Heart left ventricle (tissue), 16 donors: Measurements from ENCODE around the gene MPDU1. TPM values are rescaled to one million over a fixed set of nuclear protein-coding genes. Genes with fewer than 3 reads are reported as not detected.

ENCODE experiments used
- ATAC-seq, 4 donors: fragments of 200-7000 bp; cut with Tn5 transposase; one replicate each; pipeline ENCODE4 v1.9.1; 2020 to 2022; ENCODE audit warnings: moderate library complexity in 4 of 4, mild to moderate bottlenecking in 3 of 4, moderate number of reproducible peaks in 1 of 4
- DNase-seq, 5 donors: peaks; one replicate each; pipeline ENCODE4 v3.0.0-alpha.2; 2020
- H3K27ac ChIP-seq, 12 donors: fragments of 200-600 bp; sonication (generic) in 4 of 12; one replicate each; pipeline versions ENCODE4 v1.5.0 to v1.8.0; 2016 to 2022; ENCODE audit warnings: mild to moderate bottlenecking in 2 of 12
- H3K27me3 ChIP-seq, 9 donors: fragments of 200-600 bp; sonication (generic) in 2 of 9; one replicate each; pipeline versions ENCODE4 v1.5.1 to v1.8.0; 2016 to 2022; ENCODE audit warnings: mild to moderate bottlenecking in 3 of 9
- H3K36me3 ChIP-seq, 9 donors: fragments of 200-600 bp; sonication (generic) in 2 of 9; one replicate each; pipeline versions ENCODE4 v1.5.0 to v1.8.0; 2018 to 2022; ENCODE audit warnings: mild to moderate bottlenecking in 2 of 9
- H3K4me1 ChIP-seq, 12 donors: fragments of 200-600 bp; sonication (generic) in 4 of 12; one replicate each; pipeline versions ENCODE4 v1.5.0 to v1.8.0; 2016 to 2022; ENCODE audit warnings: mild to moderate bottlenecking in 3 of 12
- H3K4me3 ChIP-seq, 12 donors: fragments of 200-600 bp; sonication (generic) in 4 of 12; one replicate each; pipeline versions ENCODE4 v1.5.0 to v1.8.0; 2017 to 2022; ENCODE audit warnings: mild to moderate bottlenecking in 9 of 12, moderate library complexity in 4 of 12
- H3K9me3 ChIP-seq, 12 donors: fragments of 200-600 bp; sonication (generic) in 4 of 12; one replicate each; pipeline versions ENCODE4 v1.5.0 to v1.8.0; 2016 to 2022; ENCODE audit warnings: mild to moderate bottlenecking in 1 of 12
- POLR2A ChIP-seq, 2 donors: fragments of 450-650 bp; IDR thresholded peaks; one replicate each; pipeline ENCODE4 v1.6.1; 2017; ENCODE audit warnings: antibody characterized with exemption in 2 of 2, mild to moderate bottlenecking in 2 of 2, moderate library complexity in 2 of 2
- WGBS, 4 donors: extraction: QIAGEN DNeasy Blood & Tissue Kit in 2 of 4; methylation state at CpG; one replicate each; pipeline versions ENCODE4 v1.1.5 to v1.1.7; 2013 to 2018; 5-methylcytosine and 5-hydroxymethylcytosine counted together
- intact Hi-C, 10 donors: fragments of 100-400 bp; cut with DNase I; formaldehyde crosslinking; loops; one replicate each; pipeline versions ENCODE4 v1.11.1 to v1.14.2; 2022
- polyA plus RNA-seq, 2 donors: library from polyadenylated mRNA; stranded (reverse); fragments of 200-250 nt; gene quantifications; one replicate each; pipeline ENCODE4 v1.2.3, GENCODE V29; 2013
- total RNA-seq, 9 donors: library from RNA; depleted of rRNA in 2 of 9; stranded (reverse); fragments of >200 nt in 2 of 9; fragmentation: NEBNext Ultra II Directional in 3 of 9; extraction: Animal tissue kit (Norgen Biotek cat#: 25700) in 3 of 9; gene quantifications; one replicate each; pipeline versions ENCODE4 v1.1.0 to v1.2.4, GENCODE V29; 2016 to 2023
- TF ChIP-seq, protein P1 (sequence below), 12 donors: fragments of 200-600 bp; sonication (generic) in 4 of 12; IDR thresholded peaks; one replicate each; pipeline versions ENCODE4 v1.5.0 to v1.8.0; 2018 to 2022; ENCODE audit warnings: antibody characterized with exemption in 12 of 12, mild to moderate bottlenecking in 5 of 12
- donor health status: ischemic (EF 13 %, LVEDD 7.1; RV severe dilation, severe dysfunction).
- donor health status: healthy with polysubstance abuse.
- donor health status: DM: no; HTN: yes; CAD: no.
- donor health status: DM: no; HTN: no; CAD: no.
- donor health status: ischemic (EF 25% LVEDD 6.9; RV normal size, moderate dysfunction).
- donor health status: ischemic (EF 25% LVEDD 5.7; RV mildly dilated, moderate dysfunction).
- donor health status: healthy.
- donor health status: DM: yes; HTN: yes; CAD: no.
- donor health status: ischemic (EF 35%, LVEDD 5.7; RV mildly dilated, moderate dysfunction).
- donor health status: nonischemic (EF 11% LVEDD 7.7; RV severe dilation, severe dysfunction).
- donor health status: DM: yes; HTN: yes; CAD: no.
- donor health status: PGD.
- donor health status: ischemic (EF 29% LVEDD 5.4; RV normal size, mild dysfunction).
- donor health status: nonischemic (EF 23%, LVEDD 6.1; RV moderate dilation, normal function).

Gene MPDU1
- total and polyA plus RNA-seq, 11 donors, result 18.4 to 106 (median 33.3) TPM

DNA sequence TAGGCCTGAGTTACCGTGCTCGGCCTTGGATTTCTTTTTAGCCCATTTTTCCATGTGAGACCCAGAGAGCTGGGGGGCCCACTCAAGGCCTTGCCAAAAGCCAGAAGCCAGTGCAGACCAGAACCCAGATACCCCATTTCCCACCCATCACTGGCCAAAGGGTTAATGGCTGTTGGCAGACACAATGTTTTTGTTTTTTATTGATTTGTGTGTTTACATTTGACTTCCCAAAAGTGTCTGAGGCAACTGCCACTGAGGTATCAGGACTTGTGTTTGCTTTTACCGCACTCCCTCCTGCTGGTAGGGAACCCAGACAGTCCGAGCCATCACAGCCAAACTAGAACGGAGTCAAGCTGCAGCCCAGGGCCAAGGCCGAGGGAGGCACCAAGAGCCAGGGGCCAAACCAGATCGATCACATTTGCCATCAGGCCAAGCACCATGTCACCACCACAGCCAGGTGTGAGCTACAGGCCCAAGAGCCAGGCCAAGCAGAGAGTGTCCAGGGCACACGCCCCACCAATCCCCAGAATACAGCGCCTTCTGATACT, 42.5 kb upstream of the MPDU1 start:
- intact Hi-C loops, result no loop called here
- no peaks in the 10 kb centered on the region for H3K36me3 ChIP-seq
- DNase-seq, result no peak
- H3K27me3 ChIP-seq, result no peaks in the 10 kb centered on the region
- ATAC-seq, result no peak
- WGBS, 4 donors, result 92 to 96% (median 94%) methylated on average over 5 to 9 of the region's 9 CpGs
- TF ChIP-seq, protein P1, sequence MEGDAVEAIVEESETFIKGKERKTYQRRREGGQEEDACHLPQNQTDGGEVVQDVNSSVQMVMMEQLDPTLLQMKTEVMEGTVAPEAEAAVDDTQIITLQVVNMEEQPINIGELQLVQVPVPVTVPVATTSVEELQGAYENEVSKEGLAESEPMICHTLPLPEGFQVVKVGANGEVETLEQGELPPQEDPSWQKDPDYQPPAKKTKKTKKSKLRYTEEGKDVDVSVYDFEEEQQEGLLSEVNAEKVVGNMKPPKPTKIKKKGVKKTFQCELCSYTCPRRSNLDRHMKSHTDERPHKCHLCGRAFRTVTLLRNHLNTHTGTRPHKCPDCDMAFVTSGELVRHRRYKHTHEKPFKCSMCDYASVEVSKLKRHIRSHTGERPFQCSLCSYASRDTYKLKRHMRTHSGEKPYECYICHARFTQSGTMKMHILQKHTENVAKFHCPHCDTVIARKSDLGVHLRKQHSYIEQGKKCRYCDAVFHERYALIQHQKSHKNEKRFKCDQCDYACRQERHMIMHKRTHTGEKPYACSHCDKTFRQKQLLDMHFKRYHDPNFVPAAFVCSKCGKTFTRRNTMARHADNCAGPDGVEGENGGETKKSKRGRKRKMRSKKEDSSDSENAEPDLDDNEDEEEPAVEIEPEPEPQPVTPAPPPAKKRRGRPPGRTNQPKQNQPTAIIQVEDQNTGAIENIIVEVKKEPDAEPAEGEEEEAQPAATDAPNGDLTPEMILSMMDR (IDR thresholded peaks at IDR 0.05), result no peak
- no peak for TF ChIP-seq POLR2A (IDR thresholded peaks at IDR 0.05)
- peaks cover 0 to 15% (median 6%) of the 10 kb centered on the region in 12 donors for H3K4me1 ChIP-seq
- H3K27ac ChIP-seq, result no peak overlapping the region
- H3K4me3 ChIP-seq, result no peak overlapping the region
- H3K9me3 ChIP-seq, result peaks cover 0 to 11% (median 4%) of the 10 kb centered on the region in 12 donors

DNA sequence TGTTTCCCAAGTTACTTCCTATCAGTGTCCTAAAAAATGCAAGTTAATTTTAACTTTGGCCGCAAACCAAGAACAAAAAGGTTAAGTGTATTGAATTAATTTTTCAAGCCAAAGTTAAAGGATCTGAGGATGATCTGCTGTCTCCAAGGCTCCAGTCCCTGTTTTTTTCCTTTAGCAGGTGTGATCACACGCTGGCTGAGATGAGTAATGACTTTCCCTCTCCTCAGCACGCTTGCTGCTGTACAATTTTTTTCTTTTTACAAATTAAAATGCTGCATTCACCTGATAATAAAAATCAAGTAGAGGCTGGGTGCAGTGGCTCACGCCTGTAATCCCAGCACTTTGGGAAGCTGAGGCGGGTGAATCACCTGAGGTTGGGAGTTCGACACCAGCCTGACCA, 38.7 kb upstream of the MPDU1 start:
- Histone ChIP-seq H3K27ac (peak overlapping the region in 7 of 12 donors; percentile 5 to 44 (median 29)), H3K9me3 (no peaks in the 10 kb centered on the region), H3K4me1 (peaks cover 0 to 34% (median 14%) of the 10 kb centered on the region in 12 donors), H3K4me3 (no peak overlapping the region), H3K36me3 (no peaks in the 10 kb centered on the region), H3K27me3 (no peaks in the 10 kb centered on the region)
- TF ChIP-seq, protein P1 (IDR thresholded peaks at IDR 0.05), result no peak
- no peak for TF ChIP-seq POLR2A (IDR thresholded peaks at IDR 0.05)
- intact Hi-C loops, result no loop called here
- 60 to 70% (median 63%) methylated on average over 6 of the region's 6 CpGs for WGBS, 4 donors
- no peak for DNase-seq
- ATAC-seq, result no peak

DNA sequence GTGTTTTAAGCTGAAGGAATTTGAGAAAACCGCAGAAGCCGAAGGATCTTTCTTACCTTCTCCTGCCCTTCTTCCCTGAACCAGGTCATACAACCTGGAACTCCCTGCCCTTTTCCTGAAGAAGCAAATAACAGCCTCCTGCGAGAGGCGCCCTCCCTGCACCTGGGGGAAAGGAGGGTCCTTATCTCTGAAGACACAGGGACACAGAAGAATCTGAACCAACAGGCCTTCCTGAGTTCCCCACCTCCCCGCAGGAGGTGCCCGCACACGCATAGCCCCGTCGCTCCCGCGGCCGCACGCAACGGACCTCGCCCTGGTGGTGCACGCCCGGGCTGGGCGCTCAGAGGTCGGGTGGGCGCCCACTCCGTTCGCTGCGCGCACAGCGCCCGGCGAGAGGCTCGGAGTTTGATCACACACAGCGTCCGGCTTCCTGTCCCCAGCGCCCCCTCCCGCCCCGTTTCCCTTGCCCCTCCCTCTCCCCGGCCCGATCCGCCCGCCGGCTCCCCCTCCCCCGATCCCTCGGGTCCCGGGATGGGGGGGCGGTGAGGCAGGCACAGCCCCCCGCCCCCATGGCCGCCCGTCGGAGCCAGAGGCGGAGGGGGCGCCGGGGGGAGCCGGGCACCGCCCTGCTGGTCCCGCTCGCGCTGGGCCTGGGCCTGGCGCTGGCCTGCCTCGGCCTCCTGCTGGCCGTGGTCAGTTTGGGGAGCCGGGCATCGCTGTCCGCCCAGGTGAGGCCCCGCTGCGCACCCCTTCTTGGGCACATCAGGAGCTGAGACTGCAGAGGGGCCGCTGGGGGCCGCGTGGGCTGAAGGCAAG, 34.9 kb upstream of the MPDU1 start, which contains the start of gene TNFSF12:
TSS of gene TNFSF12 (plus strand) at position 474 of the 816 bp plus-strand sequence. CDS start at position 570, 96 bp downstream.
- intact Hi-C loops, result no loop called here
- WGBS, 4 donors, result 2 to 4% (median 2%) methylated on average over 35 to 65 of the region's 65 CpGs

More for the DNA sequence above, 34.9 kb upstream of the MPDU1 start, which contains the start of gene TNFSF12:
- Histone ChIP-seq H3K4me3 (peak within 1 kb of the TSS; percentile 41 to 96 (median 74)), H3K4me1 (peaks cover 0 to 54% (median 20%) of the 10 kb centered on the region in 12 donors), H3K36me3 (peaks cover 0 to 19% (median 6%) of the 10 kb centered on the region in 9 donors), H3K27me3 (no peaks in the 10 kb centered on the region), H3K27ac (peak within 1 kb of the TSS; percentile 75 to 98 (median 95)), H3K9me3 (no peaks in the 10 kb centered on the region)
- ATAC-seq (peak; percentile 55 to 89 (median 86)), DNase-seq (peak; percentile 68 to 89 (median 87))
- TF ChIP-seq POLR2A (IDR thresholded peaks at IDR 0.05), result peak in 1 of 2 donors; percentile 61
- TF ChIP-seq, protein P1 (IDR thresholded peaks at IDR 0.05), result peak in 6 of 12 donors; percentile 4 to 41 (median 25)
